ENCODE measurements around the gene KAZN.

Gene KAZN

DNA sequence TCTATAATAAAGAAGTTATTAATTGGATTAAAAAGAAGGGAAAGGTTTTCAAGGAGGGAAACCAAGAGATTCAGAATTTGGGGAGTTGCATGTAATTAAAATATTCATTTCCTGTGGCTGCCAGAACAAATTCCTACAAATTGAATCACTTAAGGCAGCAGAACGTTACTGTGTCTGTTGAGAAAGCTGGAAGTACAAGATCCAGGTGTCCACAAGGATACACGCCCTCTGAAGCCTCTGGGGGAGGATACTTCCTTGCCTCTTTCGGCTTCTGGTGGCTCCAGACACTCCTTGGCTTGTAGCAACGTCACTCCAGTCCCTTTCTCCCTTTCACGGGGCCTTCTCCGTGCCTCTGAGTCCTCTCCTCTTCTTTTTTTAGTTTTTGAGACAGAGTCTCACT, 67.9 kb downstream of the KAZN start:
- Histone ChIP-seq H3K4me1 (ENCODE audit: control insufficient read depth, insufficient read depth, low read length) (no peaks in the 10 kb centered on the region), H3K9ac (ENCODE audit: low read depth, low read length) (no peak overlapping the region), H3K4me3 (ENCODE audit: low read length) (no peak overlapping the region), H3K9me3 (replicated peaks; ENCODE audit: low read length) (no peaks in the 10 kb centered on the region), H3K4me2 (ENCODE audit: low read length) (no peak overlapping the region), H3K36me3 (ENCODE audit: insufficient read depth, low read length) (no peaks in the 10 kb centered on the region), H3K27me3 (ENCODE audit: control insufficient read depth, insufficient read depth, low read length) (no peaks in the 10 kb centered on the region)

DNA sequence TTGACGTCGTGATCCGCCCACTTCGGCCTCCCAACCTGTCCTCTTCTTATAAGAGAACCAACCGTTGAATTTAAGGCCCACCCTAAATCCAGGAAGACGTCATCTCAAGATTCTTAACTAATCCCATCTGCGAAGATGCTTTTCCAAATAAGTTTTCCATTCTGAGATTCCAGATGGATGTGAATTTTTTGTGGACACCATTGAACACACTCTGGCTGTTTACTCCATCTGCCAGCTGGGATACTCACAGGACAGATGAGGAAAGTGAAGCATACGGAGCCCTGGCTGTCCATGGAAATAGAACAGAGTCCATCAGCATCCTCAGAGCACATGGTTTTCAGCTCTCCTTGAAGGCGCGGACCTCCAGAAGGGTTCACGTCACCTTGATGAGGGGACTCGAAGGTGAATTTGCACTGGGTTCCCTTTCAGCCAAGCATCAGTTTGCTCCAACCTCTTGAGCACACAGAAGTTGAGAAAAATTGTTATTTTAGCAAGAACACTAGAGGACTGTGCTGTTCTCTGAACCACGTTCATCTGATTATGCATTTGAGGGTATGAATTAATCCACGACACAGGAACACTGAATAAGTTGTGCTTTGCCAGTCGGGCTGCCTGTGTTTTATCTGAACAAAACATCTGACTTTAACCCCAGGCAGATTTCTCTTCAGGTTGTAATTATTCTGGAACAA, 68.6 kb downstream of the KAZN start:
- H3K4me3 ChIP-seq (ENCODE audit: low read length): no peak overlapping the region
- no peaks in the 10 kb centered on the region for H3K9me3 ChIP-seq (replicated peaks; ENCODE audit: low read length)
- no peak overlapping the region for H3K4me2 ChIP-seq (ENCODE audit: low read length)
- no peak overlapping the region for H3K9ac ChIP-seq (ENCODE audit: low read depth, low read length)
- no peaks in the 10 kb centered on the region for H3K36me3 ChIP-seq (ENCODE audit: insufficient read depth, low read length)
- H3K4me1 ChIP-seq (ENCODE audit: control insufficient read depth, insufficient read depth, low read length): no peaks in the 10 kb centered on the region
- no peaks in the 10 kb centered on the region for H3K27me3 ChIP-seq (ENCODE audit: control insufficient read depth, insufficient read depth, low read length)

DNA sequence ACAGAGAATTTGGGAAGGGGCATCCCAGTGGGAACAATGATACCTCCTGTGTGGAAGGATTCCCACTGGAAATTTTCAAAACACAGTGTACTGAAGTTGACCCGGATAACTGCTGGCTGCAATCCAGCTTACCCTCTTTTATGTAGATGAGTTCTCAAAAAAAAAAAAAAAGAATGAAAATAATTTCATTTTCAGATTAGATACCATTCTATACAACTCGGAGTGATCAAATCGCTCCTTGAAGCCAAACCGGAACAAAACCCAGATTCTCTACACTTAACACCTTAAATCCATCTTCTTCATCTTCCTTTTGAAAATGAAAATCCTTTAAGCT, 69.1 kb downstream of the KAZN start:
- H3K27me3 ChIP-seq (ENCODE audit: control insufficient read depth, insufficient read depth, low read length): no peaks in the 10 kb centered on the region
- no peak overlapping the region for H3K4me3 ChIP-seq (ENCODE audit: low read length)
- no peaks in the 10 kb centered on the region for H3K36me3 ChIP-seq (ENCODE audit: insufficient read depth, low read length)
- H3K9ac ChIP-seq (ENCODE audit: low read depth, low read length): no peak overlapping the region
- H3K4me2 ChIP-seq (ENCODE audit: low read length): no peak overlapping the region
- no peaks in the 10 kb centered on the region for H3K4me1 ChIP-seq (ENCODE audit: control insufficient read depth, insufficient read depth, low read length)
- H3K9me3 ChIP-seq (replicated peaks; ENCODE audit: low read length): no peaks in the 10 kb centered on the region

DNA sequence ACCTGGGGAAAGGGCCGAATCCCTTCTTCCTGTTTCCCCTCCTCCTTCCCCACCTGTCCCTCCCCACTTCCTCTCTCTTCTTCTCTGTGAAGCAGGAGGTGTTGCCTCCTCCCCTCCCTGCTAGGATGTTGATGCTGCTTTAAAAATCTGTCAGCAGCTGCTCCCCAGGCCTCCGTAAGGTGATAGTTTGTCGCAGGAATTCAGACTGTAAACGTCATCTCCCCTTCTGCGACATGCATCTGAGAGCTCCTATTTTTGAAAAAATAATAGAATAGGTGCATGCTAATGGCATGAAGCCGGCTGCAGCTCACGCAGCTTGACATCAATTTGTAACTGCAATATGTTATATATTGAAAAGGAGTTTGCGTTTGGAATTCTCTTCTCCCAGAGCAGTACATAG, 70.1 kb downstream of the KAZN start:
- no peak overlapping the region for H3K4me2 ChIP-seq (ENCODE audit: low read length)
- H3K9ac ChIP-seq (ENCODE audit: low read depth, low read length): no peak overlapping the region
- no peaks in the 10 kb centered on the region for H3K36me3 ChIP-seq (ENCODE audit: insufficient read depth, low read length)
- no peaks in the 10 kb centered on the region for H3K4me1 ChIP-seq (ENCODE audit: control insufficient read depth, insufficient read depth, low read length)
- no peaks in the 10 kb centered on the region for H3K27me3 ChIP-seq (ENCODE audit: control insufficient read depth, insufficient read depth, low read length)
- H3K4me3 ChIP-seq (ENCODE audit: low read length): no peak overlapping the region
- H3K9me3 ChIP-seq (replicated peaks; ENCODE audit: low read length): no peaks in the 10 kb centered on the region

DNA sequence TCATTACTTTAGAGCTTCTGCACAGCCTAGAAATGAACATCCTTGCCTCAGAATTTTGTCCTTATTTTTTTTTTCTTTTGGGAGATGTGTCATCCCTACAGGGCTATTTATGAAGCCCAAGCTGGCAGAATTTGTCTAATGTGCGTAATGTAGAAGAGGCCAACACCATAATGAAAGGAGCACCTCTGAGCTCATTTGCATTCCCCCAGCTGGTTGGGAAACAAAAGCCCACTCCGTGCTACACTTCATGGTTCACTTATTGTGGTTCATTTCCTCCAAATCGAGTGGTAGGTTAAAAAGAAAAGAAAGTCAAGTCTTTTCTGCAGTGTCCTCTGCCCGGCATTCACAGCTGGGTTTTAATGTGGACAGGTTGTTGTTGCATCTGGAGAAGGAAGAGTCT, 73.5 kb downstream of the KAZN start:
- H3K4me2 ChIP-seq (ENCODE audit: low read length): no peak overlapping the region
- H3K9me3 ChIP-seq (replicated peaks; ENCODE audit: low read length): no peaks in the 10 kb centered on the region
- H3K9ac ChIP-seq (ENCODE audit: low read depth, low read length): no peak overlapping the region
- no peaks in the 10 kb centered on the region for H3K27me3 ChIP-seq (ENCODE audit: control insufficient read depth, insufficient read depth, low read length)
- H3K36me3 ChIP-seq (ENCODE audit: insufficient read depth, low read length): no peaks in the 10 kb centered on the region
- no peaks in the 10 kb centered on the region for H3K4me1 ChIP-seq (ENCODE audit: control insufficient read depth, insufficient read depth, low read length)
- no peak overlapping the region for H3K4me3 ChIP-seq (ENCODE audit: low read length)

DNA sequence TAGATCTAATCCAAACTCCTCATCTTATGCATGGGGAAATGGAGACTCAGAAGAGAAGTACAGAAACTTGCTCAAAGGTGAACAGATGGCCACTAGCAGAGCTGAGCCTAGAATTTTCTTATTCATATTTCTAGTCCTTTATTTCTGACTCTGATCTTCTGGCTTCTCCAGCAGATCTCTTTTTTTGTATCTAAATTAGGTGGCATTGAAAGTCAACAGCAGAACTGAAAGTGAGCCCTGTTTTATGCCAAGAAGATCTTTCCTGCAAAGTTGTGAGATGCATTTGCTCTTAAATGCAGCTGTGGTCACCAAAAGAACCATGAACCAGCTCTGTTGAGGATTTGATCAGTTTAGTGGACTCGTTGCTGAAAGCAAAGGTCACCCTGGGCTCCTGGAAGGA, 75.5 kb downstream of the KAZN start:
- no peaks in the 10 kb centered on the region for H3K9me3 ChIP-seq (replicated peaks; ENCODE audit: low read length)
- H3K4me3 ChIP-seq (ENCODE audit: low read length): no peak overlapping the region
- no peak overlapping the region for H3K4me2 ChIP-seq (ENCODE audit: low read length)
- no peak overlapping the region for H3K9ac ChIP-seq (ENCODE audit: low read depth, low read length)
- H3K4me1 ChIP-seq (ENCODE audit: control insufficient read depth, insufficient read depth, low read length): no peaks in the 10 kb centered on the region
- no peaks in the 10 kb centered on the region for H3K27me3 ChIP-seq (ENCODE audit: control insufficient read depth, insufficient read depth, low read length)
- no peaks in the 10 kb centered on the region for H3K36me3 ChIP-seq (ENCODE audit: insufficient read depth, low read length)

DNA sequence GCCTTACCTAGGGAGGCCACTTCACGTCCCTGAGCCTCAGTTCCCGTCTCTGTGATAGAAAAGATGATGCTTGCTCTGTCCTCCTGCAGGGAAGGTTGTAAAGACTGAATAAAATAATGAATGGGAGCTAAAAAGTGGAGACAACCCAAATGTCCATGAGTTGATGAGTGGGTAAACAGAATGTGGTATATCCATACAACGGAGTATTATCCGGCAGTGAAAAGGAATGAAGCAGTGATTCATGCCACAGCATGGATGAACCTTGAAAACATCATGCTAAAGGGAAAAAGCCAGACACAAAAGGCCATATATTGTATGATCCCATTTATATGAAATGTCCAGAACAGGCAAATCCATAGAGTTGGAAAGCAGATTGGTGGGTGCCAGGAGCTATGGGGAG, 77.9 kb downstream of the KAZN start:
- Histone ChIP-seq H3K36me3 (ENCODE audit: insufficient read depth, low read length) (no peaks in the 10 kb centered on the region), H3K9me3 (replicated peaks; ENCODE audit: low read length) (no peaks in the 10 kb centered on the region), H3K4me2 (ENCODE audit: low read length) (no peak overlapping the region), H3K4me1 (ENCODE audit: control insufficient read depth, insufficient read depth, low read length) (no peaks in the 10 kb centered on the region), H3K9ac (ENCODE audit: low read depth, low read length) (no peak overlapping the region), H3K27me3 (ENCODE audit: control insufficient read depth, insufficient read depth, low read length) (no peaks in the 10 kb centered on the region), H3K4me3 (ENCODE audit: low read length) (no peak overlapping the region)

DNA sequence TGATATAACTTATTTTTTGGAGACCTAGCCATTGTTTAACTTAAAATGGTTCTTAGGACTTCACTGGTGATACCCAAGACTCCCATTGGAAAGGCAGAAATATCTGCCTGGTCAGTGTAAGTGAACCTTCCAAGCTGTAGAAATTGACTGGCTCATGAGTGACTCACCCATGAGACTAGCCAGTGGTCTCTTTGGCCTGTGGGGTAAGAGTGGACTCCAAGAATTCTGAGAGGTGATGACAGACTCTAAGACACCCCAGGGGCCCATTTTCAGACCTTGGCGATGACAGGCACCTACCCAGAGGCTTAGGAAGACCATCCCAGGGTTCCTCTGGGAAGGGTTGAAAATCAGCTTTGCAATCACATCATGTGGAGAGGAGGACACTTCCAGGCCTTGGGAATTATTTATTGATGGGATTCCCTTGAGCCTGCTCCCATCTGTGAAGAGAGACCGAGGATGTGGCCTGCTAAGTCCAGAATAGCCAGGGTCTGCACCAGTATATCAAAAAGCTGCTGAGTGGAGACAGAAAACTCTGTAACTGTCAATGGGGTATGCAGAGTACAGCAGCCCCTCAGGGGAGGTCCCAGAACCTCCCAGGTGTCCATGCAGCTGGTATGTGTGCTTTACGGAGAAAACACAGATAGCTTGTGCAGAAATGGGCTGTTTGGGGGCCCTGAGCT, 78.9 kb downstream of the KAZN start:
- Histone ChIP-seq H3K9ac (ENCODE audit: low read depth, low read length) (no peak overlapping the region), H3K4me3 (ENCODE audit: low read length) (no peak overlapping the region), H3K4me2 (ENCODE audit: low read length) (no peak overlapping the region), H3K9me3 (replicated peaks; ENCODE audit: low read length) (no peaks in the 10 kb centered on the region), H3K27me3 (ENCODE audit: control insufficient read depth, insufficient read depth, low read length) (no peaks in the 10 kb centered on the region), H3K4me1 (ENCODE audit: control insufficient read depth, insufficient read depth, low read length) (no peaks in the 10 kb centered on the region), H3K36me3 (ENCODE audit: insufficient read depth, low read length) (no peaks in the 10 kb centered on the region)

DNA sequence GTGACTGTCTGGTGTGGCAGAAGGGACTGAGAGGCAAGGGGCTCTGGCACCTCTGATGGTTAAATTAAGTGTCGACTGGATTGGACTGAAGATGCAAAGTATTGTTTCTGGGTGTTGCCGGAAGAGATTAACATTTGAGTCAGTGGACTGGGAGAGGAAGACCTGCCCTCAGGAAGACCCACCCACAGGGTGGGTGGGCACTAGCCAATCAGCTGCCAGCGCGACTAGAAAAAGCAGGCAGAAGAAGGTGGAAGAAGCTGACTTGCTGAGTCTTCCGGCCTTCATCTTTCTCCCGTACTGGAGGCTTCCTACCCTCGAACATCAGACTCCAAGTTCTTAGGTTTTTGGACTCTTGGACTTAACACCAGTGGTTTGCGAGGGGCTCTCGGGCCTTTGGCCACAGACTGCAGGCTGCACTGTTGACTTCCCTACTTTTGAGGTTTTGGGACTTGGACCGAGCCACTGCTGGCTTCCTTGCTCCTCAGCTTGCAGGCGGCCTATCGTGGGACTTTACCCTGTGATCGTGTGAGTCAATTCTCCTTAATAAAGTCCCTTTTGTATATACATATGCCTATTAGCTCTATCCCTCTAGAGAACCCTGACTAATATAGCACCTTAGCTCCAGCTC, 79.6 kb downstream of the KAZN start:
- H3K4me2 ChIP-seq (ENCODE audit: low read length): no peak overlapping the region
- no peak overlapping the region for H3K4me3 ChIP-seq (ENCODE audit: low read length)

DNA sequence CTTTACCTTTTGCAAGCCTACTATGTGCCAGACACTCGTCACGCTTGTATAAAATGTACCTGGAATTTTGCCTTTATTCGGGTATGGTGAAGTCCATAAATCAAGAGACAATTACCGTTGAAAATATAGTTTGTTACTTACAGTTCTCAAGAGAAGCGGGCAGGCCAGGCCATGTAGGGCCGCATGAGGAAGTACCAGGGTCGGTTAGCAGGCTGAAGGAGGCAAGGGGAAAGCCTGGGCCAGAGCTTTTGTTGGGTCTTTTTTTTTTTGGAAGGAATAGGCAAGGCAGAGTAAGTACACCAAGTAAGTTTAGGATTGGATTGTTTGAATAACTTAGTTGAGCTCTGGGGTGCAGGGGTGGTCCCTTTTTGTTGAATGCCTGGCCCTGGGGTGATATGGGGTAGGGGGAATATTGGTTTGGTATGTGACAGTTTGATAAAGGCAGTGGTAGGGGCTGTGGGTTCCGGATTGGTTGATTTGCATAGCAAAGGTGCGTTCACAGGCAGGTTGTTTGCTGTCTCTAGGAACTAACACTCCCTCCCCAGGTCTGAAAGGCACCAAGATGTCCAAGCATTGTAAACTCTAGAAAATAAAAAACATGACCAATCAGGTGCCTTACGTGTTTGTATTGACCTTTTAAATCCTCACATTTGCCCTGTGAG, 80.7 kb downstream of the KAZN start:
- H3K36me3 ChIP-seq (ENCODE audit: insufficient read depth, low read length): no peaks in the 10 kb centered on the region
- no peak overlapping the region for H3K4me2 ChIP-seq (ENCODE audit: low read length)
- no peak overlapping the region for H3K4me3 ChIP-seq (ENCODE audit: low read length)
- H3K9ac ChIP-seq (ENCODE audit: low read depth, low read length): no peak overlapping the region
- no peaks in the 10 kb centered on the region for H3K27me3 ChIP-seq (ENCODE audit: control insufficient read depth, insufficient read depth, low read length)
- no peaks in the 10 kb centered on the region for H3K4me1 ChIP-seq (ENCODE audit: control insufficient read depth, insufficient read depth, low read length)
- no peaks in the 10 kb centered on the region for H3K9me3 ChIP-seq (replicated peaks; ENCODE audit: low read length)

More for the DNA sequence above, 79.6 kb downstream of the KAZN start:
- H3K9ac ChIP-seq (ENCODE audit: low read depth, low read length): no peak overlapping the region
- no peaks in the 10 kb centered on the region for H3K27me3 ChIP-seq (ENCODE audit: control insufficient read depth, insufficient read depth, low read length)
- H3K4me1 ChIP-seq (ENCODE audit: control insufficient read depth, insufficient read depth, low read length): no peaks in the 10 kb centered on the region
- no peaks in the 10 kb centered on the region for H3K36me3 ChIP-seq (ENCODE audit: insufficient read depth, low read length)
- H3K9me3 ChIP-seq (replicated peaks; ENCODE audit: low read length): no peaks in the 10 kb centered on the region

DNA sequence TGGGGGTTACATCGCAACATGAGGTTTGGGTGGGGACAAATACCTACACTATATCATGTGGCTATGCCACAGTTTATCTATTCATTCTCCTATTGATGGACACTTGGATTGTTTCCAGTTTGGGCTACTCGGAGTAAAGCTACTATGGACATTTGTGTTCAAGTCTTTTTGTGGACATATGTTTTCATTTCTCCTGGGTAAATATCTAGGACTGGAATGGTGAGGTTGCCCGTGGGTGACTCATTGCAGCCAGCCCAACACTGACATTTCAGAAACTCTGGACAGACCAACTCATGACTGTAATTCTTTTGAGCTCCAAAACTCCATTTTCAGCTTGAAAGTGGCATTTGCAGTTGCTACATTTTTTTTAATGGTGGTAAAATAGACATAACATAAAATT, 82.7 kb downstream of the KAZN start:
- Histone ChIP-seq H3K27me3 (ENCODE audit: control insufficient read depth, insufficient read depth, low read length) (no peaks in the 10 kb centered on the region), H3K36me3 (ENCODE audit: insufficient read depth, low read length) (no peaks in the 10 kb centered on the region), H3K4me1 (ENCODE audit: control insufficient read depth, insufficient read depth, low read length) (no peaks in the 10 kb centered on the region), H3K4me2 (ENCODE audit: low read length) (no peak overlapping the region), H3K9me3 (replicated peaks; ENCODE audit: low read length) (no peaks in the 10 kb centered on the region), H3K9ac (ENCODE audit: low read depth, low read length) (no peak overlapping the region), H3K4me3 (ENCODE audit: low read length) (no peak overlapping the region)

Measured in skeletal muscle satellite cell (primary cell).